ENCODE data around the gene THSD4.

DNA sequence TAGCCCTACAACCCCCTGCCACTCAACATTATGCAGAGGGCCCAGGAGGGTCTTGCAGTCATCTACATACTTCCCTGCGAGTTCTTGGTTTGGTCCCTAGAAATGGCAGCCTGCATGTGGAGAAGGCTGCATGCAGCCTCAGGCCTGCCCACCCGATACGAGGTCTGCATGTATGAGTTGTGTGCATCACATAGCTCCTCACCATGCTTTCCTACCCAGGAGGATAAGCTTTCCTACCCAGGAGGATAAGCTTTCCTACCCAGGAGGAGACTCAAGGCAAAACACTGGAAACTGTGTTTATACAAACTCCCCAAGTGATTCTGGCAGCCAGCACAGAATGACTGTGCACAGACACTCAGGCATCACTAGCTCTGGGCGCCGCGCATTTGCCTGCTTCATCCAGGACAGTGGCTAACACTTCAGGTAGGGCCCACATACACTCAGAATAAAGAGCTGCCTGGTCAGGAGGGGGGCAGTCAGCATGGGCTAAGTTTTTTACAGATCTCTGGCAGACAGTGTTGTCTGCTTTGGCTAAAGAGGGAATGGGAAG is 187.7 kb downstream of the THSD4 start:
- no peak for TF ChIP-seq POLR2A (IDR thresholded peaks at IDR 0.05)
- TF ChIP-seq CTCF (IDR thresholded peaks at IDR 0.05): no peak
- TF ChIP-seq POLR2AphosphoS5 (IDR thresholded peaks at IDR 0.05; ENCODE audit: insufficient read depth in 1 of 2, low read depth in 1 of 2): no peak
